ENCODE measurements around the gene ANKRD17.

ANKRD17 gene

GRCh38 chr4:73099143-73099542 lies 159.5 kb downstream of the ANKRD17 start:
- DNase-seq: no peak

- no peak for DNase-seq
Observed at GRCh38 chr4:73098713-73099112, 159.9 kb downstream of the ANKRD17 start.

- DNase-seq: no peak
Observed at GRCh38 chr4:73098016-73098415, 160.6 kb downstream of the ANKRD17 start.

- no peak for DNase-seq
Observed at GRCh38 chr4:73092868-73093267, 165.7 kb downstream of the ANKRD17 start.

GRCh38 chr4:73090738-73091137 lies 167.9 kb downstream of the ANKRD17 start:
- no peak for DNase-seq

- DNase-seq: no peak
Observed at GRCh38 chr4:73087871-73088270, 170.7 kb downstream of the ANKRD17 start.

- peak; percentile 41 for DNase-seq
Observed at GRCh38 chr4:73086095-73086868, 172.3 kb downstream of the ANKRD17 start.

GRCh38 chr4:73080789-73081188 lies 177.8 kb downstream of the ANKRD17 start:
- DNase-seq: no peak

- DNase-seq: no peak
Observed at GRCh38 chr4:73075832-73076231, 182.8 kb downstream of the ANKRD17 start.

GRCh38 chr4:73070074-73070390 lies 188.6 kb downstream of the ANKRD17 start:
- no peak for DNase-seq

- DNase-seq: peak; percentile 100
Observed at GRCh38 chr4:73069338-73070073, 189.1 kb downstream of the ANKRD17 start, which contains the start of gene COX18. Gene COX18, minus strand, starts transcription at chr4:73069716. Its CDS starts 67 bp downstream, at chr4:73069649.

- DNase-seq: peak; percentile 73
Observed at GRCh38 chr4:73068491-73069337, 189.9 kb downstream of the ANKRD17 start.

GRCh38 chr4:73067971-73068394 lies 190.6 kb downstream of the ANKRD17 start:
- peak; percentile 47 for DNase-seq

GRCh38 chr4:73066928-73067327 lies 191.7 kb downstream of the ANKRD17 start:
- no peak for DNase-seq

GRCh38 chr4:73066445-73066844 lies 192.2 kb downstream of the ANKRD17 start:
- DNase-seq: no peak

GRCh38 chr4:73064536-73064935 lies 194.1 kb downstream of the ANKRD17 start:
- no peak for DNase-seq

- DNase-seq: peak; percentile 20
Observed at GRCh38 chr4:73055241-73055897, 203.2 kb downstream of the ANKRD17 start.

- DNase-seq: no peak
Observed at GRCh38 chr4:73053974-73054480, 204.6 kb downstream of the ANKRD17 start.

GRCh38 chr4:73053076-73053475 lies 205.5 kb downstream of the ANKRD17 start:
- DNase-seq: no peak

GRCh38 chr4:73051625-73052024 lies 207.0 kb downstream of the ANKRD17 start:
- DNase-seq: no peak

GRCh38 chr4:73045879-73046278 lies 212.7 kb downstream of the ANKRD17 start:
- no peak for DNase-seq

GRCh38 chr4:73037057-73037456 lies 221.5 kb downstream of the ANKRD17 start:
- no peak for DNase-seq

GRCh38 chr4:73036123-73036522 lies 222.5 kb downstream of the ANKRD17 start:
- no peak for DNase-seq
